Mucosa of gallbladder (tissue), 1 donor: ENCODE results near the gene FBH1. TPM values are rescaled to one million over a fixed set of nuclear protein-coding genes. Genes with fewer than 3 reads are reported as not detected.
"Not testable (repeated sequence)": the region's sequence is repeated elsewhere in the genome, so short reads cannot be mapped to it uniquely, and the experiment has no call there.

Experiments used
- DNase-seq: peaks from one replicate; pipeline ENCODE4 v3.0.0-alpha.2; 2020; ENCODE audit warnings: low spot score
- total RNA-seq: library from RNA; stranded (reverse); gene quantifications from one replicate; pipeline ENCODE4 v1.2.1, GENCODE V29; 2021
- donor health status: DM: no; HTN: no; CAD: no.

The FBH1 gene
- total RNA-seq, 1 donor from 2014 or later, result 101 TPM

DNA sequence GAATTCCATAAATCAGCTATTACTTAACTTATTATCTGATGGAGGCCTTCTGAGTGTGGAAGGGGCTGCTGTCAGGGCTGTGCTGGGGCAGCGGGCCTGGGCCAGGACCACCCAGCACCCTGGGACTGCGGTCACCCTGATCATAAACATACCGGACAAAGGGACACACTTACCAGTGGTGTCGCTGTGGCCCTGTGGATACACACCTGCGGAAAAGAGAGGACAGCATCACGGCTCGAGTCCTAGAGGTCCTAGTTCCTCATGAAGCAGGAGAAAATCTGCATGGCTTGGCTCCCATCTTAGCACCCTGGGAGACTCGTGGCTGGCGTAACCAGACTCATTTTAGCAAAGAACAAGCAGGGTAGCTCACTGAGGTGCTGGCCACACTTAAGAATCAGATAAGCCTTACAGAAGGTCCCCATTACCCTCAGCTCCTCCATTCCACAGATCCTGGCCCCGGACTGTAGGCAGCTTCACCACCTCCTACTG, 69.6 kb downstream of the FBH1 start:
- no peak for DNase-seq

DNA sequence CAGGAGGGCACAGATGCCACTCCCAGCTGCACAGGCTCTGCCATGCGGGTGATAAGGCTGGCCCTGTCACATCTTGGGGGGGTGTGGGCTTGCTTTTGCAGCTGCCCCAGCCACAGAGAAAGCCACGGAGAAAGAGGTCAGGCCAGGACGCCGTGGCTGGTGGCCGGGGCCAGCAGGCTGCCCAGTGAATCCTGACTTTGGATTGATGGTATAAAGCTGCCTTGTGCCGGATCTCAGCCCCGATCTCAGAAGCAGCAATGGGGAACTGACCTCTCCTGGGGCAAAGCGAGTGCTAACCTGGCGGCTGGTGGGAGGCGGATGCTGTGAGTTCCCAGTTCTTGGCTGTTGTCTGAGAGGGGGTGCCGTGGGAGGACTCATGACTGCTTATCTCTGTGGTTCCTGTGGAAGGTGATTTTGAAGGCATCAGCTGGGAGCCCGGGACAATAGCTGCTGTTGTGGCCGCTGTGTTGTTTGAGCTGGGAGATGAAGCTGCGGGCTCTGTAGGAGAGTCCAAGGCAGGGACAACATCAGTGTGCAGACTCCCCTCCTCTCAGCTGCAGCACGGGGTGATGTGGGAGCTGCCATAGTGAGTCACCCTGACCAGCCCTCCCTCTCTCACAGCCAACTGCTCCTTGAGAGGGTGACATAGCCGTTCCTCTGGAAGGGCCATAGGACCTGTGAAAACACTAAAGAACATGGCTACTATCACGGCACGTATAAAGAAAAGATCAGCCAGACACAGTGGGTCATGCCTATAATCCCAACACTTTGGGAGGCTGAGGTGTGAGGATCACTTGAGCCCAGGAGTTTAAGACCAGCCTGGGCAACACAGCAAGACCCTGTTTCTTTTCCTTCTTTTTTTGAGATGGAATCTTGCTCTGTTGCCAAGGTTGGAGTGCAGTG, 70.3 kb downstream of the FBH1 start:
- no peak for DNase-seq

DNA sequence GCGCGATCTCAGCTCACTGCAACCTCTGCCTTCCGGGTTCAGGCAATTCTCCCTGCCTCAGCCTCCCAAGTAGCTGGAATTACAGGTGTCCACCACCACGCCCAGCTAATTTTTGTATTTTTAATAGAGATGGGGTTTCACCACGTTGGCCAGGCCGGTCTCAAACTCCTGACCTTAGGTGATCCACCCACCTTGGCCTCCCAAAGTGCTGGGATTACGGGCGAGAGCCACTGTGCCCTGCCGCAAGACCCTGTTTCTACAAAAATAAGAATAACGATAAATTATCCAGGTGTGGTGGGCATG, 70.9 kb downstream of the FBH1 start:
- DNase-seq, result not testable (repeated sequence)

DNA sequence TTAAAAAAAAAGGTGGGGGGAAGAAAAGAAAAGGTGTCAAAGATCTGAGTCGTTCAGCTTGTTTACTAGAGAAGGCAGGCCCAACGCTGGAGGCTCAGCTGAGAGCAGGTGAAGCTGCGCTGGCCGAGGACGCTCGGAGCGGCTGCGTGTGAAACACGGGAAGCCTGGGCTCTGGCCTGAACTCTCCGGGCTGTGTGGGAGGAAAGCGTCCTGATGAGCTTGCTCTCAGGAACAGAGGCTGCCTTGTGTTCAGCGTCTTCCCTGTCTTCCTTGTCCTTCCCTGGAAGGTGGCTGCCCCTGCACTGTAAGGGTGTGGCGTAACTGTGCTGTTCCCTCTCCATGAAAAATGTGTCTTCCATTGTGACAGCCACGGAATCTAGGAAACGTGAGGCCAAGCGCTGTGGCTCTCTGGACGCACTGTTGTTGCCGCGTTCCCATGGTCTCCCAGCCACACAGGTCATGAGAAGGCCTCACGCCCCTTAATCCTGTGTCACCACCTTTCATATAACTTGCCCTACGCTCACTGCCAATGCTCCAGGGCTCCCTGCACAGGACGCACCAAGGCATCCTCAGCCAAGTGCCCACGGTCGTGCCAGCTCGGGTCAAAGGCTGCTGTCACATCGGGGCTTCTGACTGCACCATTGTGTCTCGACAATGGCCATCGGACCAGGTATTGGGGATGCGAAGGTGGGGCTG, 71.5 kb downstream of the FBH1 start:
- DNase-seq, result no peak

DNA sequence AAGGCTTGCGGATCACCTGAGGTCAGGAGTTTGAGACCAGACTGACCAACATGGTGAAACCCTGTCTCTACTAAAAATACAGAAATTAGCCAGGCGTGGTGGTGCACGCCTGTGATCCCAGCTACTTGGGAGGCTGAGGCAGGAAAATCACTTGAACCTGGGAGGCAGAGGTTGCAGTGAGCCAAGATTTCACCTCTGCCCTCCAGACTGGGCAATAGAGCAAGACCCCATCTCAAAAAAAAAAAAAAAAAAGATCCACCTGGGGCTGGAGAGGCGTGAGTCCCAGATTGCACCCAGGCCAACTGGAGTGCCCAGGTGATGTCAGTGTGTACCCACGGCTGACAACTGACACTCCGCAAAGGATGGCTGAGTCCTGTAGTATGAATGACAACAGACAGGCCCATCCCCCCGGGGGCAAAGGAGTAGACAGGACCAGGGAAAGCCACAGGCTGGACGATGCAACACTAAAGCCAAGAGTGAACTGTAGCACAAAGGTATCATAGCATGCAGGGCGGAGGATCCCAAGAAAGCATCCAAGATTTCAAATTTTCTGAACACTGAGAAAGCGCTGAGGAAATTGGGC, 72.4 kb downstream of the FBH1 start:
- DNase-seq, result not testable (repeated sequence)

DNA sequence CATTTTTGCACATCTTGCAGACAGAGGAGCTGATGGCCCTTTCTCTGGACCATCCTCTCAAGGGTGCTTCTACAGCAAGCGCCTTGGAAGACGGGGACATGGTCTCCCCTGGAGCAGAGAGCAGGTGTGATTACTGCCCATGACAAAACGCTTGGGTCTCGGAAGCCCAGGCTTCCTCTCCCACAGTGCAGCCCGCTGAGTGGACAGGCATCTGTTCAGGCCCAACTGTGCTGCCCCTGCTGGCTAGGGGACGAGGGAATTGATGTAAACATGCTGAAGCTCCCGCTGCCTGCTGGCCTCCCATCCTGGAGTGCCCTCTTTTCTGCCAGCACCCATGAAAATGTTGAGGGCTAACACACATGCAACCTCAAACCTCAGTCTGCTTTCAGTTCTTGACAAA, 73.0 kb downstream of the FBH1 start:
- no peak for DNase-seq

DNA sequence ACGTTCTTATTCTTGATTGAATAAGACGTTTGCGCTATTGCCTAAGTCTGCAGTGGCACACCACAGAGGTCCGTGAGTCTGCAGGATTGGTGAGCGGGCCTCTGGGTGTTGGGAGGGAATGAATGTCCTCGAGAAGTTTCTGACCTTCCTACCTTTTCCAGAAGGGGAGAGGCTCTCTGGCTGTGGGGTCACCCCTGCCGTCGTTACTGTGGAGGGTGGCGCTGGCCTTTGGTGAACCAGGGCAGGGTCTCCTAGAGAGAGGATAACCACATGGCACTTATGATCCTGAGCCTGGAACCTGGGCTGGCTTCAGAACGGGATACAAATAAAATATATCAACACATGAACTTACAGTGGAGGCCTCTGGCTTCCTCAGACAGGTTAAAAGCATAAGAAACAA, 73.5 kb downstream of the FBH1 start:
- no peak for DNase-seq

DNA sequence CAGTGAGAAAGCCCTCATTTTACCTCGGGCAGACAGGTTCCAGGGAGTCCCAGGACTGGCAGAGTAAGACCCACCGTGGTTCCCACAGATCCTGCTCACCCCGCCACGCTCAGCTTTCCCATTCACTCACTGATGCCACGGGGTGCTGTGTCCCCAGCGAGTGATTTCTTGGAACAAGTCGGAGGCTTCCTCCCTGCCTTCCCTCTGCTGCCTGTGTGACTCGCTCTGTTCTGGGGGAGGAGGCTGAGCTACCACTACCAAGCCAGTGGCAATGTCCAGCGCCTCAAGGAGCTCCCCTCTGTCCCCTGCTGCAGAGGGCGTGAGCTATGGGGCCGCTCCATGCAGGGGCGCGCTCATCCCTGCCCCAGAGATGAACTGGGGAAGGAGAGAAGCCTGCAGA, 74.7 kb downstream of the FBH1 start:
- DNase-seq, result no peak

DNA sequence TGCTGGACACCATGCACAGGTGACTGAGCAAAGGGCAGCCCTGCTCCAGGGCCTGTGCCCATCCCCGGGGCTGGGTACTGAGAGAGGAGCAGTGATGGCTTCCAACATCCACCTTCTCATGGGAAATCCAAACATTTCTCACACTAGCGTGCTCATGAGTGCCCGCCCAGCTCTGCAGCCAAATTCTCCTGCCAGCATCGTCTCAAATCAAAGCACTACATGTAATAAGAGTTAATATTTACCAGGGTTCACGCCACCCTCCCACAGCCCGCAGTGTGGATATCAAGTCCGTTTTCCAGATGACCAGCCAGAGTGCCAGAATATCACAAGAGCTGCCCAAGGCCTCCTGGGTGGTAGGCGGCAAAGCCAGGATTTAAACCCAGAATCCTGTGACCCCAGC, 75.2 kb downstream of the FBH1 start:
- peak; percentile 68 for DNase-seq

DNA sequence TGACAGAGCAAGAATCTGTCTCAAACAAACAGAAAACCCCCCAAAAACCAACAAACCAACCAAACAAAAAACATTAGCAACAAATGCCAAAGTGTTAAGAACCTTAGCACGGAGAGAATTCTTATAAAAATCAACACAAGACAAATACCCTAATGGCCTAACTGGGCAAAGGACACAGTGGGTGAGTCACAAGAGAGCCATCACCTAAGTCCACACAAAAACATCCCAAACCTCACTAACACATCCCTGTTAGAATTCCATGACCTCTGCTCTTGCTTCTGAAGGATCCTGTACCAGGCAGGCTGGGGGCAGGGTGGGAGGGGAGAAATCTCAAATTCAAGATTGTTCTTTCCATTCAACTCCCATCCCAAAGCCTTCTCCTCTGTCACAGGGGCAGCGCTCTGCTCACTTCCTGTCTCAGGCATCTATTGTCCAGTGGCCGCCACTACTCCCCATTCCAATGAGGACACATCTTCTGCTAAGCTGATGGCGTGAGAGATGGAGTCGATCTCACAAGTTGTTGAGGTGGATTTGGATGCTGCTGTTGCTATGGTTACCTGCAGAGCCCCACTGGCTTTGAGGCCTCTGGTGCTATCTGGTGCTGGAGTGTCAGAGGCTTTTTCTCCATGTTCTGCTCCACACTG, 78.1 kb downstream of the FBH1 start:
- no peak for DNase-seq

DNA sequence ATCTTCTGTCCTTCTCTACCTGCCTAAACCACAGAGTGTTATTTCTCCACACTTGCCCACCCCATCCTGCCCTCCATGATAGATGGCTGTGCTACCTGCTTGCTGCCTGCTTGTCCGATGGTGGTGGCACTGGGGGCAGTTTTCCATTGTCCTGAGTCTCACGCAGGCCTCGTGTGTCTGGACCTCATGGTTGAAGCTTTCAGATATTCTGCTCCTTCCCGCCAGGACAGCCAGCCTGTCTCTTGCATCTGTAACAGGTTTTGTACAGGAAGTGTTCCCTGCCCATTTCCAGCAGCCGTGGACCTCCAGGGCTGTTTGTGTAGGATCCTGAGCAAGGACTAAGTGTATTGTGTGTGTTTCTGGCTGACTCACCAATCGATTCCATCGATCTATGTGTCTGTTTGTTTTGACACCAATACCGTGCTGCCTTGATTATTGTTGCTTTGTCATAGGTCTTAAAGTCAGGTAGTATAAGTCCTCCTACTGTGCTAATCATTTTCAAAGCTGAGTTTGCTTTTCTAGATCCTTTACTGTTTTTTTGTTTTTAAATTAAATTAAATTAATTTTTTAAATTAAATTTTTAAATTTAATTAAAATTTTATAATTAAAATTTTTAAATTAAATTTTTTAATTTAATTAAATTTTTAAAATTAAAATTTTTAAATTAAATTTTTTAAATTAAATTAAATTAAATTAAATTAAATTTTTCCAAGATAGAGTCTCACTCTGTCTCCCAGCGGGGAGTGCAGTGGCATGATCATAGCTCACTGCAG, 78.8 kb downstream of the FBH1 start:
- DNase-seq, result peak; percentile 93

DNA sequence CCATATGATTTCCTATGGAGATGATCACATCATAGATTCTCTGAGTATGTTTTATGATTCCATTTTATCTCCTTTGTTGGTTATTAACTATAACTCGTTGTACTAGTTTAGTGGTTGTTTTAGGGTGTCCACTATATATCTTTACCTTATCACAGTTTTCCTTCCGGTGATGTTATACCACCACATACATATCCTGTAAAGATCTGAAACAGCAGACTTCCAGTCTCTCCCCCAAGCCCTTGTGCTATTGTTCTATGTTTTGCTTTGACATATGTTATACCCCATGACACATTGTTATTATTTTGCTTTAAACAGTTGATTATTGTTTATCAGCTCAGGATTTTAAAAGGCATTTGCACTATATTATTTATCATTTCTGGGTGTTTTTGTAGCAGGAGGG, 80.0 kb downstream of the FBH1 start:
- DNase-seq, result no peak

DNA sequence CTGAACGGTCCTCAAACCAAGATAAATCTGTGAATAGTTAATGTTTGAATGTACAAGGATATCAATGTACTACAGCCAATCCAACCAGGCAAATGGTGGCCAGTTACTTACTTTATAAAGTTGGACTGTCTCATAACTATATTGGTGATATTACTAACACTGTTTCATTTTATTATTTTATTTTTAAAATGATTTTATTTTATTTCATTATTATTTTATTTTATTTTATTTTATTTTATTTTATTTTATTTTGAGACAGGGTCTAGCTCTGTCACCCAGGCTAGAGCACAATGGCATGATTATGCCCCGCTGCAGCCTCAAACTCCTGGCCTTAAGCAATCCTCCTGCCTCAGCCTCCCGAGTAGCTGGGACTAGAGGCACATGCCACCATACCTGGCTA, 80.5 kb downstream of the FBH1 start:
- no peak for DNase-seq

DNA sequence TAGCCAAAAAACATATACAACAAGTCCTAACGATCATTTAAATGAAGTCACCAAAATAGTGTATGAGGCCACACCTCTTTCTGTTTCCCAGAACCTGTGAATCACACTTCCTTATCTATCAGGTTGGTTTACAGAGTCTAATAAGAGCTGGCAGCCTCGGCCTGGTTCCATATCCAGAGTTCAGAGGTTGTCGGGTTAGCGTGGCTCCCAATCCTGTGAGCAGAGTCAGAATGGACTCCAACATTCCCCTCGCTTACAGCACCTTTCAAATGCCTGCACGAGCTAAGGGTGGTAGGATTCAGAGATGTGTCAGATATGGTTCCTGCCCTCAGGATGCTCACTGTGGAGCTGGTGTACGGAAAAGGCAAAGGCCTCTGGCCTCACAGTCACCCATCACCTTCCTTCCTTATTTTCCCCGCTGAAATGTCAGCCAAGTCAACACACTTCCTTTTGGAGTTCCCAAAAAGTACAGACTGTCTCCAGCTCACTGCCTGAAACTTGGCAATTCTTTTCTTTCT, 81.3 kb downstream of the FBH1 start:
- DNase-seq, result peak; percentile 80

DNA sequence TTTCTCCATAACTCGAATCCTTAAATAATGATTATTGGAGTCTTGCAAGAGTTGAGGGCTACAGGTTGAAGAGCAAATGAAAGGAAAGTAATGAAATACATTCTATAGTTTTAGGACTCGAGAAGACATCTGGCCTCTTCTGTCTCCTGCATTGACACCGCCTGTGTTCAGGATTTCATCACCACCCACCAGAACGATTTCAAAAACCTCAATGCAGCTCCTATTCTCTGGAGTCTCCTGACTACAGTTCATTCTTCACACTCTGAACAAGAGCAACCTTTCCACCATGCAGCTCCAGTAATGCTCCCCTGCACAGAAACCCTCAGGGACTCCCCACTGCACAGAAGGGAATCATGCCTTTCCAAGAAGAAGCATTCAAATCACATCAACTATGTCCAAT, 81.8 kb downstream of the FBH1 start:
- no peak for DNase-seq

DNA sequence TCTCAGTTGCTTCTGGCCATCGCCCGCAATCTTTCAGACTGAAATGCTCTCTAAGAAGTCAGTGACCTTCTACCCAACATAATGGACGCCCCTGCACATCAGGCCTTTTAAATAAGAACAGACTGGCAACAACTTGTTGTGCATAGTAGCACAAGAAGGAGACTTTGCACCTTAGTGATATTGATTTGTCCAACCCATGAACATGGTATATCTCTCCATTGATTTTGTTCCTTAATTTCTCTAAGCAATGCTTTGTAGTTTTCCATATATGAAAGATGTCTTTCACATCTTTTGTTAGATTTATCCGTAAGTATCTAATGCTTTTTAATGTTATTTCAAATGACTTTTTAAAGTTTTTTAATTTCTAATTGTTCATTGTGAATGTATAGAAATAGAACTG, 83.0 kb downstream of the FBH1 start:
- DNase-seq, result no peak

DNA sequence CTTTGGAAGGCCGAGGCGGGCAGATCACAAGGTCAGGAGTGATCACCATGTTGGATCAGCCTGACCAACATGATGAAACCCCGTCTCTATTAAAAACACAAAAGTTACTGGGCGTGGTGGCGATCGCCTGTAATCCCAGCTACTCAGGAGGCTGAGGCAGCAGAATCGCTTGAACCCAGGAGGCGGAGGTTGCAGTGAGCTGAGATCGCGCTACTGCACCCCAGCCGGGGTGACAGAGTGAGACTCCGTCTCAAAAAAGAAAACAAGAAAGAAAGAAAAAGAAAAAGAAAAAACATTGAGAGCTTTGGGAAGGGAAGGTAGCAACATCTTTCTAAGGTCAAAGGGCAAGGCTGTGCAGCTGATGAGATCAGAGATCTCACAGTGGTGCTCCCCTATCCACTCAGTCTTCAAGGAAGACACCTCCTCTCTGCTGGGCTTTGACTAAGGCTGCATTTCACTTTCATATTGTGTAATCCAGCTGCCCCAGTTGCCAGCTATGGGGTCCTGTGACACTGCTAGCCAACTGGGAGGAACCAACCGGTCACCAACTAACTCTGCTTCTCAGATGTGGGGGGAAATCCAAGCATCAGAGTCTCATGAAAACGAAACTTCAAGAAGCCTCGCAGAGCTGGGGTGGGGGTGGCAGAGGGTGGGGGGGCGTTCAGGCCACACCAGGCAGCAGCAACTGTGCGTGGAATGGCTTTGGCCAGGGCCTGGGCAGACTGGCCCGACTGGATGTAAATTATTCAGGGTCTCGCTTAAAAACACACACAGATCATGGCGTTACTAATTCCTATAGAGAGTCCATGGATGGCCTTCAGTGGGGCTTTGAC, 85.8 kb downstream of the FBH1 start:
- DNase-seq, result peak; percentile 38

DNA sequence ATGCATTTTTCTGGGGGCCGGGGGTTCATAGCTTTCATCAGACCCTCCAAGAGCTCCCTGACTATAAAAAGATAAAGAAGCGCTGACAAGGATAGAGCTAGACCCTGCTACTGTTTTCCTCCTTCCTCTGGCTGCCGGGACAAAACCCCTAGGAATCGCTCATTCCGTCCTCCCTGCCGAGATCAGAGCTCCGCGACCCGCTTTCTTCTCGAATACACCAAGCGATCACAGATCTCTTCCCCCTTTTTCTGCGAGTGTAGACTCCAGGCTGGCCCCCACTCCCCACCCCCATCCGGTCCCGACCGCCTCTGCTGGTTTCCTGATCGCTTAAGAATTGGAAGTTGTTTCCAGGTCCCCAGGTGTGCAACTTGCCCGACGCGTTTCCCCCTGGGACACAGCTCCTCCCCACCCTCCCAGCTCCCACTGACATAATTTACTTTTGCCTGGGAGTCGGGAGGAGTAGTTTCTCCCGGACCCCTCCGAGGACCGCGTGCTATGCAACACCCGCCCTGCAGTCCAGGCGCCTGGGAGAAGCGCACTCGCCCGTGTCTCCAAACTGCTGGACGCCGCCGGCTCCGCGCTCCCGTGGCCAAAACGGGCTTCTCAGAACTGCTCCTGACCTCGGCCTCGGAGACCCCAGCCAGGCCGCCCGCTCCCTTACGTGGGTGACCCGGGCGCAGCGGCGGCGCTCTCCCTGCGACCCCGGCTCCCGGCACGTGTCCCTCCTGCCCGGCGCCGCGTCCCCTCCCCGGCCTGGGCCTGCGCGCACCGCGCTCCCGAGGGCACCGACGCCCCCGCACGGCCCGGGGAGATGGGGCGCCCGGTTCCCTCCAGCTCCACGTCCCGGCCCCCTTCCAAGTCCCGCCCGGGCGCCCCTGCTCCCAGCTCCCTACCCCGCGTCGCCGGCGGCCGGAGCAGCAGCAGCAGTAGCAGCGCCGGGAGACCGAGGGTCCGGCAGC, 86.7 kb downstream of the FBH1 start:
- DNase-seq, result no peak
